Non-pigmented ciliary epithelial cell (primary cell): ENCODE data around the gene SLC25A28.
A peak's percentile ranks its signal among the peaks of the same experiment; 100 is the strongest.
"Not testable (repeated sequence)": the region's sequence is repeated elsewhere in the genome, so short reads cannot be mapped to it uniquely, and the experiment has no call there.

Experiments
- DNase-seq: peaks from one replicate; pipeline ENCODE4 v3.0.0-alpha.2; 2010; ENCODE audit warnings: low read depth

The SLC25A28 gene

DNA sequence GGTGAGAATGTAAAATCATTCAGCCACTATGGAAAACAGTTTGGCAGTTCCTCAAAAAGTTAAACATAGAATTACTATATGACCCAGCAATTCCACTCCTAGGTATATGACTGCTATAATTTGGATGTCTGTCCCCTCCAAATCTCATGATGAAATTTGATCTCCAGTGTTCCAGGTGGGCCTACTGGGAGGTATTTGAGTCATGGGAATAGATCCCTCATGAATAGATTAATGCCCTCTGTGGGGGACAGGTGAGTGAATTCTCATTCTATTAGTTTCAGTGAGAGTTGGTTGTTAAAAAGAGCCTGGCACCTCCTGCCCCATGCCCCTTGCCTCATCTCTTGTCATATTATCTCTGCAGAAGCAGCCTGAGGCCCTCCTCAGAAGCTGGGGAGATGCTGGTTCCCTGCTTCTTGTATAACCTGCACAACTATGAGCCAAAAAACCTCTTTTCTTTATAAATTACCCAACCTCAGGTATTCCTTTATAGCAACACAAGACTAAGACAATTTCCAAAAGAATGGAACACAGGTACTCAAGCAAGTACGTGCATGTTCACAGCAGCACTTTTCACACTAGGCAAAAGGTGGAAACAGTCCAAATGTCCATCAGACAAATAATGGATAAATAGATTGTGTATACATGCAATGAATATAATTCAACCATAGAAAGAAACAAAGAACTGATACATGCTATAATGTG is 8.8 kb upstream of the SLC25A28 start:
- DNase-seq = no peak

DNA sequence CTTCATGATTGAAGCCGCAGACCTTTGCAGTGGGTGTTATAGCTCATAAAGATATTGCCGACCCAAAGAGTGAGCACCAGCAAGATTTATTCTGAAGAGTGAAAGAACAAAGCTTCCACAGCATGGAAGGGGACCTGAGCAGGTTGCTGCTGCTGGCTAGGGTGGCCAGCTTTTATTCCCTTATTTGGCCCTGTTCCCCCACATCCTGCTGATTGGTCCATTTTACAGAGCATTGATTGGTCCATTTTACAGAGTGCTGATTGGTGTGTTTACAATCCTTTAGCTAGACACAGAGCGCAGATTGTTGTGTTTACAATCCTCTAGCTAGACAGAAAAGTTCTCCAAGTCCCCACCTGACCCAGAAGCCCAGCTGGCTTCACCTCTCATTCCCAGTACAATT is 4.9 kb upstream of the SLC25A28 start:
- DNase-seq = not testable (repeated sequence)

DNA sequence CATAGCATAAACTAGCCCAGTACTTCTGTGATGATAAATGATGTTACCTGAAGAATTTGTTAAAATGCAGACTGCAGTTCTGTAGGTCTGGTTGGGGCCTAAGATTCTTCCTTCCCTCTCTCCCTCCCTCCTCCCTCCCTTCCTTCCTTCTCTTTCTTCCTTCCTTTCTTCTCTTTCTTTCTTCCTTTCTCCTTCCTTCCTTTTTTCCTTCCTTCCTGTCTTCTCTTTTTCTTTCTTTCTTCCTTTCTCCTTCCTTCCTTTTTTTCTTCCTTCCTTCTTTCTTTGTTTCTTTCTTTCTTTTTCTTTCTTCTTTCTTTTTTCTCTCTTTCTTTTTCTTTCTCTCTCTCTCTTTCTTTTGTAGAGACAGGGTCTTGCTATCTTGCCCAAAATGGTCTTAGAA is 3.7 kb upstream of the SLC25A28 start:
- no peak for DNase-seq

DNA sequence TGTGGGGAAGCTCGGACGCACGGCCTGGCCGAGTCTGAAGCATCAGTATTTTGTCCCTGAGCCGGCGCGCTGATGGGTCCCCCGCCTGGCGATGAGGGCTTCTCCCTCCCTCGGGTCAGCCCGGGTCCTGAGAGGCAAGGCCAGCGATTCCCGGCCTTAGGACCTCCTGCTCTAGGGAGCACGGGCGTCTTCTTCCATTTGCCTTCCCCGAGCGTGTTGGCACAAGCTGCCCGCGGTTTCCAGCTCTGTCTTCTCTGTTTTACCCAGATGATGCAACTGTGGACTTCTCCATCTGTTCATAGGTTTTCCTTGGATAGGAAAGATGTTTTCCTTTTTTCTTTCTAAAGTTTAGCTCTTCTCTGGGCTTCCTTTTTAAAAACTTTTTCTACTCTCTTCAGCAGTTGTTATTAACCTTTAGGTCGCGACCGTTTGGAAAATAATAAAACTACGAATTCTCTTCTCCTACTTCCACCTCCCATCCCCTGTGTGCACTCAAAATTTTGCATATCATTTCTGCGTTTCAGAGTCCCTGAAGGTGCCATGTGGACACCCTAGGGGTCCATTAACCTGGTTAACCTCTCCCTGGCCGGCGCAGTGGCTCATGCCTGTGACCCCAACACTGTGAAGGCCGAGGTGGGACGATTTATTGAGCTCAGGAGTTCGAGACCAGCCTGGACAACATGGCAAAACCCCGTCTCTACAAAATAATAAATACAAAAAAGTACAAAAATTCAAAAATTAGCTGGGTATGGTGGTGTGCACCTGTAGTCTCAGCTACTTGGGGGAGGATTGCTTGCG is 1.4 kb upstream of the SLC25A28 start:
- DNase-seq = peak; percentile 18

DNA sequence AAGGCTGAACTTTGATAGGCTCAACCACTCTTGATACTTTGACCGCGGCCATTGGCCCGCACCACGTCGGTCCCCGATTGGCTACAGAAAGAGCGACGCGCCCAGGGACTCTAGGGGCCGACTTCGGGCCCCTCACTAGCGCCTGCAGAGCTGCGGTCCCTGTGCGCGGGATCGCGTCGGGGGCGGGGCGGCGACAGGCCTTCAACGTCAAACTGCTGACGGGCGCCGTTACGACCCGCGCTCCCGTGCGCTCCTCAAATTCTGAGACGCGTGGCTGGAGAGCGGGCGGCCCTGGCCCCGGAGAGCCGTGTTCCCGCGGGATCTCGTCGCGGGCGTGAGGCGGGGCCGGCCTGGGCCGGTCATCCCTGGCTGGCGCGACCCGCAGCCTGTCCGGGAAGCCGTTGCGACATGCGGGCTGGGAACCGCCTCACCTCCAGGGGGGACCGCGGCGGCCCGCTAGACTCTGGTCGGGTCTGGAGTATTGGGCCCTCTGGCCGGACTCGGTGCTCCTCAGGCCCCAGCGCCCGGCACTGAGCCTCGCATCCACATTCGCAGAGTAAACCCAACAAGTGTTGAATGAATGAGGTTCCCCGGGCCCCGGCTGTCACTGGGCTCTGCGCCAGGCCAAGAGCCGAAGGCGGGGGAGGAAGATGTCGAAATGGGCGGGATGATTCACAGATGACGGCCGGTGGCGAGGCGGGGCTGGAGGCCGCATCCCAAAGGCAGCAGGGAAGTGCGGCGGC is 643 bp upstream of the SLC25A28 start:
- peak; percentile 68 for DNase-seq

DNA sequence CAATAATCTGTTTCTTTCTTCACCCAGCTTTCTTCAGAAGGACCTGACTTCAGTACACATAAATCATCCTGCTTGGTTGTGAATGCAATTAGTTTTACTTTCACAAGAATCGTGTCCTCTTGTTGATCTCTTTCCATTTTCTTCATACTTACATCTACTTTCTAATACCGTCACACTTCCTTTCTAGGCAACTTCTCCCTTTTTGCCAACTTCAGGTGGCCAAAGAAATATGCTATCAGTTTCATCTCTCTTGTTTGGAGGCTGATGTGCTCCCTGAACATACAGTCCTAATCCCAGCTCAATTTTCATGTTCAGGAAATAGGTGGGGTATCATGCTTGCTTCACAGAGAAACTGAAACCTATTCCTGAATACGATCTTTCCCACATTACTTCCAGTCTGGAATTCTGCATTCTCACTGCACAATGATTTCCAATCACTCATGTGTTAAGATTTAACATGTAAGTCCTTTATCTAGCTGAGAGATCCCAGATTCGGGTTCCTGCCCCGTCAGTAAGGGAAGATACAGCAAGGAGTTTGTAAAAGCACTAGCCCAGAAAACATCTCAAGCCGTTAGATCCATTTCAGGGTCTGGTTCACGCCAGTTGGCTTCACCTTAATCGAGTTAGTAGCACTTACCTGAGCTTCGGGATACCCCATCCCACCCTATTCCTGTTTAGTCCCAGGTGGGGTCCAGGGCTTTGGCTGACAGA is 994 bp downstream of the SLC25A28 start:
- no peak for DNase-seq

DNA sequence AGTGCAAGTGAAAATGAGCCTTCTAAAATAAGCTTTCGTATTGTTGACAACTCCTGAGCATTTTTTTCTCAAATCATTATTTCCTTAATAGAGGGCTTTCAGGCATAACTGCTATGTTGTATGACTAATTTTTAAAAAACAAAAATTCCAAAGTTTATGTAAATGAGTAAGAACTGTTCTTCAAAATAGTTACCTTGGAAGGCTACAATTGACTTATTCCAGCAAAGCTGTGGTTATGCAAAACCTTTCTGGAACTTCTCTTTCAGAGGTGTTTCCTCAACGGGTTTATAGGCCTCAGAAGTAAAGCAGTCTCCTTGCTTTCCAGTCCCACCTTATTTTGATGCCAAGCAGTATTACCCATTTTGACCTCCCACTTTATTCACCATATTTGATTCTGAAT is 2.5 kb downstream of the SLC25A28 start:
- no peak for DNase-seq

DNA sequence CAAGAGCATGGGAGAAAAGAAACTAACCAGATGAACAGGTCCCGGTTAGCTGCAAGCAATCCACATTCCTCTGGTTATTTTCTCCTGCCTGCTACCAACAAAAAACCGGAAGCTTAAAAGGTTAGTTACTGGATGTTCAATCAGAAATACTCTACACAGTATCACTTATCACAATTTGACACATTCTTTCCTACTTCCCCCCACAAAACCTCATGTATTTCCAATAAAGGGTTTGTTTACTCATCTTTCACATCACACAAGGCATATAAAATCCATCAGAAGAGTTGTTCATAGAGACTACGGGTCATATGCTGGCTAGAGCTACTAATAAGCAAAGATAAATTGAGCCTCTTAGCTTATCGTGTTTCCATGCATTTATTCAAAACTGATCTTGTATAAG is 4.8 kb downstream of the SLC25A28 start:
- DNase-seq = no peak

DNA sequence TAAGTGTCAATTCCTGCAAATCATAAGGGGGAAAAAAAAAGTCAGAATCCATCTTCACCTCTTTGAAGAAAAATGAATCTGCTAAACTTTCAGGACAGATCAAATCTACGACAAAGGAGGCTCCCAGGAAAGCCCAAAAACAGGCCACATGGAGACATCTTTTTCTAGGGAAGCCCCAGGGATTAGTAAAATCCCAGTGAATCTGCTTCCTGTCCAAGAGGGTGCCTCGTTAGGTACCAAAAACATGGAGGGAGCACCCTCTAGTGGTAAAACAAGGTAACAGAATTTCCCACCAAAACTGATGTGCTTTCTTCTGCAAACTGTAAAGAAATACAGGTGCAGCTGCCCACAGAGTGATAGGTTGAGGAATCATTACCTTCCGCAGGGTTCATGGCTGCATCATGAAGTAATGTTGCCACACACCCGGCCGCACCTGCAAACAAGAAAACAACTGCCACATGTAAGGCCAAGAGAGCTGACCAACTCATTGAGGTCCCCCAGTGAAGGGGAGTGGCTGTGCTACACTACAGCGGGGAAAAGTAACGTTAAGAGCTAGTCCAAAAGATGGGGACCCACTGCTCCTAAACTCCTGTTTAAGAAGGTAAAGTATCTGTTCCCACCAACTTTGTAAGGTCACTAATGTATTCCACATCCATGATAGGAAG is 7.9 kb downstream of the SLC25A28 start:
- DNase-seq = peak; percentile 26

DNA sequence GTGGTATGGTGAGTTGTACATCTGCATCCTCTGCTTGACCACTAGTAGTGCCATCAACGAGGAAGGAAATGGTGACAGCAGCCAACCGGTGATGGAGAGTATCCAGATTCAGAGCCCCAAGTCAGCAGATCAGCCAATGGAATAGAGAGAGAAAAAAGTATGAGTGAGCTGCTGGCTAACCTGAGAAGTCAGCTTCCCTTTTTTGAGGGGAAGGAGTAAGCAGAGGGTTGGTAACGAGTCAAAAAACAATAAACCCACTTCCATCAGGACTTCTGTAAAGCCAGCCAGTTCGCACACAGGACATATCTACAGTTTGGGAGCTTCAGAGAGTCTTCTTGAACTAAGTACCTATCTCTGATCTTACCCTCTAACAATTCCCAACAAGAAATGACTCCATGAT is 8.9 kb downstream of the SLC25A28 start:
- no peak for DNase-seq

DNA sequence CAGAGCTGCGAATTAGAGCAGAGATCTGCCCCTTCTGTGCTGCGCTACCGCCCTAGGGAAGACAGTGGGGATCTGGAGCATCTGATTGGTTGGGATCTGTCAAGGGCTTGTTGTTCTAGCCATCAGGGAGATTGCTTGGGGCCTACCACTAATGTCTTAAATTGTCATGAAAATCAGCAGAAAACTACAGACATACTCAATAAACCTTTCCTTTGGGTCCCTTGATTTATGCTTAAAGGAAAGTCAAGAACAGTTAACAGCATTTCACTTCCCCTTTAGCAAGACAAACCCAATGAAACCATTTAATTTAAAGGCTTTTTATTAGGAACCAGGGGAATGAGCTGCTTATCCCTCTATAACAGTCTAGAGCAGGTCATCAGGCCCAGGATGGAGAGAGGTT is 10.0 kb downstream of the SLC25A28 start:
- DNase-seq = no peak

DNA sequence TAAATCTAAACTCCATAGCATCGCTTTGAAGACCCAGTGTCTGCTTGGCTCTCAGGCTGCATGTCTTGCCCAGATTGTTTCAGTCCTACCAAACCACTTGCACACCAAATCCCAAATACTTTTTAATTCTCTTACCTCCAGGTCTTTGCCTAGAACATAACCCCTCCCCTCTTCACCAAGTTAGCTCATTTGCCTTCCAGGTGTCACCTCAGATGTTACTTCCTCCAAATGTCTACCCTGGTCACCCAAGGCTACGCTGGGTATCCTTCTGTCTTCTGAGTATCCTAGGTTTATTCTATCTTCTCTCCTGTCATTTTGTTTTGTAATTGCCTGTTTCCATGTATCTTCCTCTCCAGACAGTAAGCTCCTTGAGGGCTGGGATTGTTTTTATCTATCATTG is 11.1 kb downstream of the SLC25A28 start:
- DNase-seq = no peak

DNA sequence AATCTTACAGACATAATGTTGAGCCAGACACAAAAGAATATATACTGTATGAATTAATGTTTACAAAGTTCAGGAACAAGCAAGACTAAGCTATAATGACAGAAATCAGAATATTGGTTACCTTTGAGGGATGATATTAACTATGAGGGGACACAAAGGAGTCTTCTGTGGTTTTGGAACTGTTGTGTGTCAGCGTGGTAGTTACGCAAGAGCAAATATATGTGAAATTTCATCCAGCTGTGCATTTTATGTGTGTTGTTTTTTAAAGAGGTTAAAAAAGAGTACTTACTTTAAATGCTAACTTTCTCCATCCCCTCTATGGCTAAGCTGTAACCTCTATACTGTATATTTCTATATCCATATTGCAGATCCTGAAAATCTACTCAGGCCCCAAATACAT is 14.9 kb downstream of the SLC25A28 start:
- DNase-seq = no peak

DNA sequence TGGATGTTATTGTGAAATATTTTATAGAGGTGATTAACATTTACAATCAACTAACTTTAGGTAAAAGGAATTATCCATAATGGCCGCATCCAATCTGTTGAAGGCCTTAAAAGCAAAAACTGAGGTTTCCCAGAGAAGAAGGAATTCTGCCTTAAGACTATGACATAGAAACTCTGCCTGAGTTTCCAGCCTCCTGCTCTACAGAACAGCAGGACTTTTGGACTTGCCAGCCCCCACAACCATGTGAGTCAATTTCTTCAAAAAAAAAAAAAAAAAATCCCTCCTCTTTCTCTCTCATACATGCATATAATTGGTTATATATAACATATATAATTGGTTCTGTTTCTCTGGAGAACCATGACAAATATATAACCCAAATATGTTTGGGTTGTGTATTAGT is 15.4 kb downstream of the SLC25A28 start:
- no peak for DNase-seq

DNA sequence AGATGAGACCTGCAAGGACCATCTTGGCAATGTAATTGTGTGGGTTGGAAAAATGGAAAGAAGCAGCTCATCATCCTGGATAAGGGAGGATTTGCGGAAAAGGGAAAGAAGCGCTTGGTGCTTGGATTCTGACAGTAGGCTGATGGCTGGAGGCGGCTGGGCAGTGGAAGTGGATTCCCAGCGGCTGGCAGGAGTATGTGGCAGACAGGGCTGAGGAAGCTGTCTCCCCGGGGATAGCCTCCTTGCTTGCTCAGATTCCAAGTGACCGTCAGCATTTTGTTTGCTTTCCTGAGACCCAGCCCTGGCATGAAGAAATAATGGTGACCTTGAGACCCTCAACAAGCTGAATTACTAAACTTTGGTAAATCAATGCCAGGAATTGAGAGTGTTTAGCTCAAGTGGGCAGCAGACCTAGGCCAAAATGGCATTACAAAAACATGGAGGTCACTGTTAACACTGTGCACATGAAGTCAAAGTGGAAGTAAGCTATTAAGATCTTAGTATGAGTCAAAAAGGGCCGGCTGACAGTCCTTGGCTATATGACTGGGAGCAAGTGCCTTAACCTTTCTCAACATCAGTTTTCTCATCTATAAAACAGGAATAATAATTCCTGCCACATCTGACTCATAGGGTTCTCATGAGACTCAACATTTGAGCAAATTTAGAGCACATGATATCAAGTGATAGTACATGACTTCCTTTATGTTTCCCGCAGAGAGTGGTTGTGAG is 21.3 kb downstream of the SLC25A28 start:
- no peak for DNase-seq

DNA sequence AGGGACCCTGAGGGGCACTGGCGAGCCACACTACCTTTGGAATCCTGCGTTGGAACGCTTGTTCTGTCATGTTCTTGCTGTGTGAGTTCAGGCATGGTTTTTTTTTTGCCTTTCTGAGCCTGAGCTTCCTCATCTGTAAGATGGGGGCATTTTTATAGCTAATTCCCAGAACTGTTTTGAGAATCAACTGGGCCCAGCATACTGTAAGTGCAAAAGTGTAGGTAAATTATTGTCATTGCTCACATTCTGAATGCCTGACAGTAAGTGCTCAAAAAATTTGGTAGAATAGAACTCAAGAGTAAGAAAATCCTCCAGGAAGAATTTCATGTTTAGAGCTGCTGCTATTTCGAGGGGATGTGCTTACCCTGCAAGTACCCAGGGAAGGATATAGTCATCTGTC is 22.2 kb downstream of the SLC25A28 start:
- no peak for DNase-seq

DNA sequence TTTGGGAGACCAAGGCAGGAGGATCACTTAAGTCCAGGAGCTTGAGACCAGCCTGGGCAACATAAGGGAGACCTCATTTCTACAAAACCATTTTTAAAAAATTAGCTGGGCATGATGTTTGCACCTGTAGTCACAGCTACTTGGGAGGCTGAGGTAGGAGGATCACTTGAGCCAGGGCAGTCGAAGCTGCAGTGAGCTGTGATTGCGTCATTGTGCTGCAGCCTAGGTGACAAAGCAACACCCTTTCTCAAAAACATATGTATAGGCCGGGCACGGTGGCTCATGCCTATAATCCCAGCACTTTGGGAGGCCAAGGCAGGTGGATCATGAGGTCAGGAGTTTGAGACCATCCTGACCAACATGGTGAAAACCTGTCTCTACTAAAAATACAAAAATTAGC is 23.5 kb downstream of the SLC25A28 start:
- DNase-seq = not testable (repeated sequence)

DNA sequence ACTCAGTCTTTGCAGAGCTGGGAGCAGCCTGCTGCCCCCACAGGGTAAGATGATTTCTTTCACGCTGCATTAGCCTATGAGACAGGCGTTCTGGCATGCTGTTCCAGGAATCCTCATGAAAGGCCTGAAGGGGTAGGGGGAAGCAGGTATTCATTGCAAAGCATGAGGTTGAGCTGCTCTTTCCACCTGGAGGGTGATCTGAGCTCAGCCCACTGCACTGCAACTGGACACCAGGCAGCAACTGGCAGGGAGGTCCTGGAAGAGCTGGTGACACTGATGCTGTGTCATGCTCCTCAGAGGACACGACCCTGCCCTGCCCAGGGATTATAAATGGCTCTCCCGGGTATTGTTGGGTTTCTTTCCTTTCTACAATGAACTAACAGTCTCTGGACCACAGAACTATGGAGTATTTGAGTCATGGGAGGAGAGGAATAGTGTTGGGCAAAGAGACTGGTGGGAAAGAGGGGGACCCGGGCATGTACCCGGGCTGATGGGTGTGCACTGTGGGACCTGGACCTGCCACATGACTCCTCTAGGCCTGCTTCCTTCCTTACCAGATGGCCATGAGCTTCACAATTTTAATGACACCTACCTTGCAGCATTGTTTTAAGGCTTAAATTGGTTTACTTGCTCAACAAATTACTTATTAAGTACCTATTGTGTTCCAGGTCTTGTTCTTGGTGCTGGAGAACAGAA is 24.3 kb downstream of the SLC25A28 start:
- no peak for DNase-seq

DNA sequence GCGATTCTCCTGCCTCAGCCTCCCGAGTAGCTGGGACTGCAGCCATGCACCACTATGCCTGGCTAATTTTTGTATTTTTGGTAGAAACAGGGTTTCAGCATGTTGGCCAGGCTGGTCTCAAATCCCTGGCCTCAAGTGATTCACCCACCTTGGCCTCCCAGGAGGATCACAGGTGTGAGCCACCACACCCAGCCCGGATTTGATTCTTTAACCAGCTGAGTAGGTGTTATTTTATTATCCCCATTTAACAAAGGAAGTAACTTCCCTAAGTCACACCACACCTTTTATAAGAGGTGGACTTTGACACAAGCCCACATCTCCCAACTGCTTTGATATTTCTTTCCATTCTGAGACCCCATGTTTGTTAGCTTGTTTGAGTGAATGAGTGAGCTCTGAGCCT is 25.0 kb downstream of the SLC25A28 start:
- no peak for DNase-seq

DNA sequence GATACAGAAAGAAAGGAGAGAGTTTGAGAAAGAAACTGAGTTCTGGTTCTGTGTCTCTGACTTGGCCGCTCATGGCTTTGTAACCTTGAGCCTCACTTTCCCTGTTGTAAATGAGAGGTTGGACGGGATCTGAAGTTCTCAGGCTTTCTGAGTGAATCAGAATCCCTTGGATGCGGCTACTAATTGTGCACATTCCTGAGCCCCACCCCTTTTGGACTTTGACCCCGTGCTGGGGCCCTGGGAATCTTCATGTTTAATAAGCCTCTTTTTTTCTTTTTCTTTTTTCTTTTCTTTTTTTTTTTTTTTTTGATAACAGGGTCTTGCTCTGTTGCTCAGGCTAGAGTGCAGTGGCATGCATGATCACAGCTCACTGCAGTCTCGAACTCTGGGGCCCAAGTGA is 26.9 kb downstream of the SLC25A28 start:
- DNase-seq = no peak

DNA sequence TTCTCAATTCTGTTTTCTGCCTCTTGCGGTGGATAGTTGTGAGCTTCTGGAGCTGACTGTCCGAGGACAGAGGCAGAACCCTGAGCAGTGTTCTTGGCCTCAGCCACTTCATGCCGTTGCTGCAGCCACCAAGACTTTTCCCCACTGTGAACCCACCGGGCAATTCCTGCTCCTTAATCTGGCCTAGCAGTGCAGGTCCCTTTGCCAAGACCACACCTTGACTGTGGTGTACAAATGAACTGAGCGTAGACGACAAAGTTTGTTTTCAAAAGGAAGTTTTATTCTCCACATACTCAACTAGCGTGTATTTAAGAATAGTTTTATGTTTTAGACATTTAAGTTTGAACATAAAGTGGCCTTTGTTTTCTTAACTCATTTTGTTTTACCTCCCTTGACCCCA is 29.4 kb downstream of the SLC25A28 start:
- no peak for DNase-seq
